Neuron (in vitro differentiated cells): ENCODE data around the gene KHNYN.
"Not testable (repeated sequence)": the region's sequence is repeated elsewhere in the genome, so short reads cannot be mapped to it uniquely, and the experiment has no call there.

Experiments used
- H2AFZ ChIP-seq: one replicate; pipeline ENCODE4 v1.6.1; 2013; ENCODE audit warnings: low read depth, mild to moderate bottlenecking, inconsistent platforms, low read length, moderate library complexity
- H3K27me3 ChIP-seq: one replicate; pipeline ENCODE4 v1.6.1; 2013; ENCODE audit warnings: low read length; ENCODE audit not compliant: insufficient read depth
- H3K36me3 ChIP-seq: one replicate; pipeline ENCODE4 v1.6.1; 2013; ENCODE audit warnings: low read length; ENCODE audit not compliant: insufficient read depth
- H3K4me1 ChIP-seq: one replicate; pipeline ENCODE4 v1.6.1; 2013; ENCODE audit warnings: low read length; ENCODE audit not compliant: insufficient read depth
- H3K4me3 ChIP-seq: 2 replicates; pipeline ENCODE4 v1.5.1; 2013; ENCODE audit warnings: mild to moderate bottlenecking, low read length, moderate library complexity
- H3K9me3 ChIP-seq: one replicate; pipeline ENCODE4 v1.6.1; 2013; ENCODE audit warnings: low read length

Gene KHNYN

GRCh38 chr14:24470450-24470849 lies 40.7 kb downstream of the KHNYN start:
- H3K9me3 ChIP-seq, H3K27me3 ChIP-seq: not testable (repeated sequence)

DNA sequence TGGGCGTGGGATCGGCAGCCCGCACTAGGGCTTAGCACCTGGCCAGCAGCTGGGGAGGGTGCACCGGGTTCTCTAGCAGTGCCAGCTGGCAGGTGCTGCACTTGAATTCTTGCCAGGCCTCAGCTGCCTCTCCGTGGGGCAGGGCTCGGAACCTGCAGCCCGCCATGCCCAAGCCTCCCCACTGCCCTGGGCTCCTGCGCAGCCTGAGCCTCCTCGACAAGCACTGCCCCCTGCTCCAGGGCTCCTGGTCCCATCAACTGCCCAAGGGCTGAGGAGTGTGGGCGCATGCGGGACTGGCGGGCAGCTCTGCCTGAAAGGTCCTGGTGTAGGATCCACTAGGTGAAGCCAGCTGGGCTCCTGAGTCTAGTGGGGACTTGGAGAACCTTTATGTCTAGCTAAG lies 43.5 kb downstream of the KHNYN start:
- Histone ChIP-seq H3K4me3 (no peak overlapping the region), H3K4me1 (no peaks in the 10 kb centered on the region), H3K36me3 (no peaks in the 10 kb centered on the region), H2AFZ (no peak overlapping the region), H3K9me3 (no peaks in the 10 kb centered on the region), H3K27me3 (no peaks in the 10 kb centered on the region)

More at GRCh38 chr14:24470450-24470849, 40.7 kb downstream of the KHNYN start:
- H3K4me1 ChIP-seq, H3K4me3 ChIP-seq, H2AFZ ChIP-seq, H3K36me3 ChIP-seq: not testable (repeated sequence)

GRCh38 chr14:24475261-24475660 lies 45.5 kb downstream of the KHNYN start:
- Histone ChIP-seq H3K9me3 (no peaks in the 10 kb centered on the region), H3K4me3 (no peak overlapping the region), H2AFZ (no peak overlapping the region), H3K36me3 (no peaks in the 10 kb centered on the region), H3K27me3 (no peaks in the 10 kb centered on the region), H3K4me1 (no peaks in the 10 kb centered on the region)

GRCh38 chr14:24479999-24480398 lies 50.2 kb downstream of the KHNYN start:
- not testable (repeated sequence) for H3K4me3 ChIP-seq, H3K4me1 ChIP-seq, H3K36me3 ChIP-seq, H3K9me3 ChIP-seq, H2AFZ ChIP-seq, H3K27me3 ChIP-seq

DNA sequence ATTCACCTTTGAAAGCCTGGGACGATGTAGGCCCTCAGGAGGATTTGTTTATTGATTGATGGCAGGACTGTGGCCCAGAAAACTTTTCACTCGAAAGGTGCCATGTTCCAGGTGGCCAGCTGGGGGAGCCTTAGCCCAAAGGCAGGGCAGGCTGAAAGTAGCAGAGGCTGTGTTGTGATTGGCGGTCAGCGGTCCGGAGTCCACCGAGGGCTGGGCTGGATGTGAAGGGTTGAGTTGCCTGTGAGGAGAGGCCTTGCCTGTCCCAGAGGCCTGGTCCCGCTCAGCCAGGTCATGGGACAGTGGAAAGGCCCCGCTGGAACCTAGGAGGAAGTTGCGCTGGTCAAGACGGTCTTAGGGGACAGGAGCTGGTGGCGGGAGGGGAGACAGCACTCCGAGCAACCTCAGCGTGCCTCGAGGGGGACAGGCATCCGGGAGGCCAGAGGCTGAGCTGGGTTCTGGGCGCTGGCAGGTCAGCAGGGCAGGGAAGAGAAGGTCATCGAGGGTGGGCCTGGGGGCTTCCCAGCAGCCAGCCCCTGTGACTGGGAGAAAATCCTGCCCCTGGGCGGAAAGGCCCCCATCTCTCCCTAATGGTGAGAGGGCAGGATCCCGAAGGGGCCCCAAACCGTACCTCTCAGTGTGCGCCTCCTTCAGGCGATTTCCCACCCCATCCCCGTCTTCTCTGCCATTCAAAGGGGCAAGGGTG lies 52.0 kb downstream of the KHNYN start:
- H2AFZ ChIP-seq: no peak overlapping the region
- H3K4me3 ChIP-seq: no peak overlapping the region
- H3K4me1 ChIP-seq: no peaks in the 10 kb centered on the region
- no peaks in the 10 kb centered on the region for H3K9me3 ChIP-seq
- no peaks in the 10 kb centered on the region for H3K36me3 ChIP-seq
- H3K27me3 ChIP-seq: no peaks in the 10 kb centered on the region

DNA sequence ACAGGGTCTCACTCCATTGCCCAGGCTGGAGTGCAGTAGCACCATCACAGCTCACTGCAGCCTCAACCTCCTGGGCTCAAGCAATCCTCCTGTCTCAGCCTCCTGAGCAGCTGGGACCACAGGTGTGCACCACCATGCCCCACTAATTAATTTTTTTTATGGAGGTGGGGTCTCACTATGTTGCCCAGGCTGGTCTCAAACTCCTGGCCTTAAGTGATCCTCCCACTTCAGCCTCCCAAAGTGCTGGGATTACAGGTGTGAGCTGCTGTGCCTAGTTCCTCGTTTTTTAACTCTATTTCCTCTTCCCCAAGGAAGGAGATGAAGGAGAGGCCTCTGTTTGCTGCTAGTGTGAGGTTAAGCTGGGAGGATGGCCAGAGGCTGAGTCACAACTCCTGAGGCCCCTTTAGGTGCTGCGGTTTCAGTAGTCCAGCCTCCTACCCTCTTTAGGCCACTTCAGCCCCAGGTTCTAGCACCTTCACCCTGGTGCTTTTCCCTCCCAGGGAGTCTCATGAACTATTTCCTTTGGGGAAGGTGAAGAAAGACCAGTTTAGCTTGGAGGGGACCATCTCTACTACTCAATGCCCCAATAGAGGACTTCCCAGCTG lies 53.0 kb downstream of the KHNYN start:
- H3K4me1 ChIP-seq, H3K27me3 ChIP-seq, H2AFZ ChIP-seq: not testable (repeated sequence)

GRCh38 chr14:24483604-24484252 lies 54.0 kb downstream of the KHNYN start:
- Histone ChIP-seq H3K9me3 (no peaks in the 10 kb centered on the region), H3K4me3 (no peak overlapping the region), H3K4me1 (no peaks in the 10 kb centered on the region), H3K27me3 (no peaks in the 10 kb centered on the region), H3K36me3 (no peaks in the 10 kb centered on the region), H2AFZ (no peak overlapping the region)

More for the DNA sequence above, 53.0 kb downstream of the KHNYN start:
- H3K9me3 ChIP-seq, H3K36me3 ChIP-seq, H3K4me3 ChIP-seq: not testable (repeated sequence)
